ENCODE results near the gene KRT23.

DNA sequence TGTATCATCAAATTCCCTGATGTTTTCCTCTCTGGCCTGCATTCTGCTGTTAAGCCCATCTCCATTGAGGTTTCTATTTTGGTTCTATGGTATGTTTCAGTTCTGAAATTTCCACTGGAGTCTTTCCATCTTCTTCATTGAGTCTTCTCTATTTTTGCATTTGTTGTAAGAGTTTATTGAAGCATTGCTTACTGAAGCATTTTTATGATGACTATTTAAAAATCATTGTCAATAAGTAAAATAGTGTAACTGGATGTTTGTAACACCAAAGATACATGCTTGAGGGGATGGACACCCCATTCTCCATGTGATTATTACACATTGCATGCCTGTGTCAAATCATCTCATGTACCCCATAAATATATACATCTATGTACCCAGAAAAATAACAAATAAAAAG is 38.1 kb upstream of the KRT23 start:
- TF ChIP-seq FOXP2 (optimal IDR thresholded peaks at IDR 0.05; ENCODE audit: control extremely low read depth, extremely low read length, insufficient read depth) (no peak), POLR2AphosphoS5 (IDR thresholded peaks at IDR 0.05; ENCODE audit: borderline replicate concordance, low read depth, low read length) (no peak), EZH2 (IDR thresholded peaks at IDR 0.05) (no peak)
